ENCODE results near the gene AQP3. TPM values are rescaled to one million over a fixed set of nuclear protein-coding genes. Genes with fewer than 3 reads are reported as not detected.
"Not testable (repeated sequence)": the region's sequence is repeated elsewhere in the genome, so short reads cannot be mapped to it uniquely, and the experiment has no call there.

The AQP3 gene
- total RNA-seq = 10 to 100 TPM; 29.1 to 32.0 TPM

DNA sequence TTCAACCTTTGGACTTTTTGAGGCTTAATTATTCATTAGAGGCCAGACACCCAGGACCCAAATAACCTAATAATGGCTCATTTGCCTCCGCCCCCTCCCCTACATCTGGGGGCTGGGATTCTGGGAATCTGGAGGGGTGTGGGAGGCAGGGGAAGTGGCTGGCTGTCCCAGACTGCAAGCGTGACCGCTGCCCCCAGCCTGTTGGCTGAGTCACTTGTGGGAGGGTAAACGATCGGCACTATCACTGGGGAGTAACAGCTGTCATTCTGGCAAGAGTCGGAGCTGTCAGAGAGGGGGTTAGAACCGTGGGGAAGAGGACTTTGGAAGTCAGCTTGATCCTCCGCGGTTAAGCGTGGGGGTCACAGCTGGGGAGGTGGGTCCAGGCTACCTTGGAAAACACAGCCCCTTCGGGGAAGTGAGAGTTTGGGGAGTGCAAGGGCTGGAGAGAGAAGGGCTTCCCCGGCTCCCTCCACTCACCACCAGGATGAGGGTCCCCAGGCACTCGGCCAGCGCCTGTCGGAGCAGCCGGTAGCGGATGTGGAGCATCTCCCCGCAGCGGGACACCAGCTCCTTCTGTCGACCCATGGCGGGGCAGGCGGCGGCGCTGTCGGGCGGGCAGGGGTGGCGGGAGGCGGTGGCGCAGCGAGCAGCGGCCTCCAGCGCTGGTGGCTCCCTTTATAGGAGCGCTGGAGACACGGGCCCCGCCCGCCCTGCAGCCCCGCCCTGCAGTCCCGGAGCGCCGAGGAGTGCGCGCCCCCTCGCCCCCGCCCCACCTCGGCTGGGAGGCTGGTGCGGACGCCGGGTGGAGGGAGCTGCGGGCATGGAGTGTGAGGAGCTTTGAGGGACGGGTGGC lies at the start of gene AQP3:
AQP3 (minus strand) TSS at position 648 of the 853 bp plus-strand sequence; CDS start at position 585, 63 bp downstream.
- Mint-ChIP-seq H3K9me3 (no peaks in the 10 kb centered on the region), H3K27ac (peak within 1 kb of the TSS; percentile 95), H3K4me3 (peak within 1 kb of the TSS; percentile 91), H3K4me1 (peaks cover 35% of the 10 kb centered on the region), H3K27me3 (no peaks in the 10 kb centered on the region), H3K36me3 (no peaks in the 10 kb centered on the region)
- ATAC-seq (ENCODE audit: low read depth) = peak; percentile 74
- peak; percentile 81 for DNase-seq
- POLR2A ChIA-PET = interaction anchor here (0.8 to 4.2 kb wide), 6 partner anchors 9 to 157 kb away, joined by 4 to 31 read pairs (median 6); partner anchors contain the start of genes NFX1 and NOL6

DNA sequence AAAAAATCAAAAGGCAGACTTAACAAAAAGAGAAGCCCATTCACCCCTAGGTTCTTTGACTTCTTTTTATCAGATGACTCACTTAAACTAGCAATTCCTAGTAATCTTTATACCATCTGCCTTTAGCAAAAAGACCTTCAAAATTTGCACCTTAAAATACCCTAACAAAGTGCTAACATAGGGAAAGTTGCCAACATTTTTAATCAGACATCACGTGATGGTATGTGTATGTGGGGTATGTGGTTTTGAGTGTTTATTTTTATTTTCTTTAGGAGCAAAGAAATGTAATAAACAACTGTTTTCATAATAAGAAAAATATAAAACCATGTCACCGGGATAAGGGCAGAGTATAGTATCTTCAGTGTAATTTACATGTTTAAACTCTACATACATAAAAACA lies 46.4 kb upstream of the AQP3 start:
- H3K27me3 Mint-ChIP-seq; ATAC-seq (ENCODE audit: low read depth); H3K27ac Mint-ChIP-seq; POLR2A ChIA-PET; H3K36me3 Mint-ChIP-seq; H3K4me3 Mint-ChIP-seq; H3K9me3 Mint-ChIP-seq; DNase-seq; H3K4me1 Mint-ChIP-seq: not testable (repeated sequence)

DNA sequence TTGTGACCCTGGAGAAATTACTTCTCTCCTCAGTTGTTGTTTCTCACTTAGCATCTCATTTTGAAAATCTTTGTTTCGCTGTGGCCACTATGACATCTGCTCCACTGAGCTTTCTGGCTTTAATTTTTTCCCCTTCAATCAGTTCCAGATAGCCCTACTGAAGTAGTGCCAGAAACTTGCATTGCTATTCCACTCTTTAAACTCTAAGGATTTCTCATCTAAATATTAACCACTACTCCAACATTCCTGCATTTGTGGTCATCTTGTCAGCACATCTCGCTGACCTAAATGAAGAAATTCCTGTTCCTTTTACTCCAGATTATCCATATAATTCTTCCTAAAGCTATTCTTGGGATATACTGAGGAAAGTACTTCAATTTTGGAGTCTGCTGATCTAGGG lies 41.7 kb upstream of the AQP3 start:
- no peaks in the 10 kb centered on the region for H3K9me3 Mint-ChIP-seq
- POLR2A ChIA-PET = no interaction called here
- no peaks in the 10 kb centered on the region for H3K4me1 Mint-ChIP-seq

DNA sequence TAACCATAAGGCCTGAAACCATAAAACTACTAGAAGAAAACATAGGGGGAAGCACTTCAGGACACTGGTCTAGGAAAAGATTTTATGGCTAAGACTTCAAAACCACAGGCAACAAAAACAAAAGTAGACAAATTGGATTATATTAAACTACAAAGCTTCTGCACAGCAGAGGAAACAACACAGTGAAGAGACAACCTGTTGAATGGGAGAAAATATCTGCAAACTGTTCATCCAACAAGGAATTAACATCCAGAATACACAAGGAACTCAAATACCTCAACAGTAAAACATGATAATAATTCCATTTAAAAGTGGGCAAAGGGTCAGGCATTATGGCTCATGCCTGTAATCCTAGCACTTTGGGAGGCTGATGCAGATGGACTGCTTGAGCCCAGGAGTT lies 37.9 kb upstream of the AQP3 start:
- H3K4me1 Mint-ChIP-seq; DNase-seq; H3K36me3 Mint-ChIP-seq; POLR2A ChIA-PET; H3K4me3 Mint-ChIP-seq; H3K27ac Mint-ChIP-seq; ATAC-seq (ENCODE audit: low read depth); H3K27me3 Mint-ChIP-seq; H3K9me3 Mint-ChIP-seq: not testable (repeated sequence)

More for the DNA sequence above, 41.7 kb upstream of the AQP3 start:
- no peaks in the 10 kb centered on the region for H3K36me3 Mint-ChIP-seq
- no peak overlapping the region for H3K27ac Mint-ChIP-seq
- DNase-seq (no peak), ATAC-seq (ENCODE audit: low read depth) (no peak)
- H3K27me3 Mint-ChIP-seq = no peaks in the 10 kb centered on the region
- H3K4me3 Mint-ChIP-seq = no peak overlapping the region

DNA sequence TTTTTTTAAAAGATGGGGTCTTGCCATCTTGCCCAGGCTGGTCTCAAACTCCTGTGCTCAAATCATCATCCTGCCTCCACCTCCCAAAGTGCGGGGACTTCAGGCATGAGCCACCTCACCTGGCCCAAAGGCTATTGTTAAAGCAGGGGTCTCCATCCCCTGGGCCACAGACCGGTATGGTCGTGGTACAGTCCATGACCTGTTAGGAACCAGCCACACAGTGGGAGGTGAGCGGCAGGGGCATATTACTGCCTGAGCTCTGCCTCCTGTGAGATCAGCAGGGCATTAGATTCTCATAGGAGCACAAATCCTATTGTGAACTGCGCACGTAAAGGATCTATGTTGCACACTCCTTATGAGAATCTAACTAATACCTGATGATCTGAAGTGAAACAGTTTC lies 33.6 kb upstream of the AQP3 start:
- Mint-ChIP-seq H3K9me3 (no peaks in the 10 kb centered on the region), H3K36me3 (no peaks in the 10 kb centered on the region), H3K27me3 (no peaks in the 10 kb centered on the region), H3K4me3 (no peak overlapping the region), H3K27ac (no peak overlapping the region), H3K4me1 (no peaks in the 10 kb centered on the region)
- POLR2A ChIA-PET = no interaction called here
- no peak for ATAC-seq (ENCODE audit: low read depth)
- no peak for DNase-seq

DNA sequence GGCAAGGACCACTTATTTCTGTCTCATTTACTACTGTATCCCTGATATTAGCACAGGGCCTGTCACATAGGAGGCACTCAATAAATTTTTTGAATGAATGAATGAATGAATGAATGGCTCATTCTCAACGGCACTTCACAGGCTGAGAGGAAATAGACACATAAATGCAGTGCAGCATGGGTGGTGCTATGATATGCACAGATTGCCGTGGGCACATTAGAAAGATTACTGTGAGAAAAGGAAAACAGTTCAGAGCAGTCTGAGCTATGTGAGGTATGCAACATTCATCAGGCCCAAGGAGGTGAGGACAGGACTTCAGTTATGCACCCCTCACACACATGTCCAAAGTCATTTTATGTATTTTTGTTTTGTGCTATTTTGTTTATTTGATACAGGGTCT lies 32.7 kb upstream of the AQP3 start:
- Mint-ChIP-seq H3K4me3 (no peak overlapping the region), H3K36me3 (no peaks in the 10 kb centered on the region), H3K27ac (no peak overlapping the region), H3K27me3 (no peaks in the 10 kb centered on the region), H3K4me1 (no peaks in the 10 kb centered on the region), H3K9me3 (no peaks in the 10 kb centered on the region)
- ATAC-seq (ENCODE audit: low read depth) (no peak), DNase-seq (no peak)
- POLR2A ChIA-PET = no interaction called here

DNA sequence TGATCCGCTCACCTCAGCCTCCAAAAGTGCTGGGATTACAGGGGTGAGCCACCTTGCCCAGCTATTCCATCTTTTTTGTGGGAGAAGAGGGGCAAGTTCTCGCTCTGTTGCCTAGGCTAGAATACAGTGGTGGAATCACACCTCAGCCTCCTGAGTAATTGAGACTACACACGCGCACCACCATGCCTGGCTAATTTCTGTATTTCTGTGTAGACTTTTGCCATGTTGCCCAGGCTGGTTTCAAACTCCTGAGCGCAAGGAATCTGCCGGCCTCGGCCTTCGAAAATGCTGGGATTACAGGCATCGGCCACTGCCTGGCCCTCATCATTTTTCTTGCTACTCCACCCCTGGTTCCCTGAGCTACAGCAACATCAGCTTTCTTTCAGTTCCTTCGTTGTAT lies 29.1 kb upstream of the AQP3 start:
- POLR2A ChIA-PET = interaction anchor here (0.6 kb wide), 1 partner anchor 246 kb away, joined by 3 read pairs; no protein-coding TSS in a partner anchor
- Mint-ChIP-seq H3K4me1 (peaks cover 15% of the 10 kb centered on the region), H3K36me3 (peaks cover 1% of the 10 kb centered on the region), H3K27me3 (no peaks in the 10 kb centered on the region), H3K4me3 (no peak overlapping the region), H3K27ac (no peak overlapping the region), H3K9me3 (no peaks in the 10 kb centered on the region)
- ATAC-seq (ENCODE audit: low read depth) = no peak
- no peak for DNase-seq

DNA sequence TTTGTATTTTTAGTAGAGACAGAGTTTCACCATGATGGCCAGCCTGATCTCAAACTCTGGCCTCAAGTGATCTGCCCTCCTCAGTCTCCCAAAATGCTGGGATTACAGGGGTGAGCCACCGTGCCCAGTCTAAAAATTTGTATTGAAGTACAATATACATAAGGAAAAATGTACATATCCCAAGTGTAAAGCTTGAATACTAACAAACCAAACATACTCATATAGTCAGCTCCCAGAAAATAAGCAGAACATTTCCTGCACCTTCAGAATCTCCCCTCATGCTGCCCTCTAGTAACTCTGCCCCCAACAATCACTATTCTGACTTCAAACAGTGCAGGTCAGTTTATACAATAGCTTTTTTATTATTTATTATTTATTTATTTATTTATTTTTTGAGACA lies 28.0 kb upstream of the AQP3 start:
- no peaks in the 10 kb centered on the region for H3K9me3 Mint-ChIP-seq
- DNase-seq (no peak), ATAC-seq (ENCODE audit: low read depth) (no peak)
- H3K4me3 Mint-ChIP-seq = no peak overlapping the region
- no peak overlapping the region for H3K27ac Mint-ChIP-seq
- H3K4me1 Mint-ChIP-seq = peaks cover 19% of the 10 kb centered on the region
- peaks cover 5% of the 10 kb centered on the region for H3K36me3 Mint-ChIP-seq
- POLR2A ChIA-PET = interaction anchor here (1.0 kb wide), 1 partner anchor 185 kb away, joined by 3 read pairs; the partner anchor contains the start of gene NFX1
- no peaks in the 10 kb centered on the region for H3K27me3 Mint-ChIP-seq

DNA sequence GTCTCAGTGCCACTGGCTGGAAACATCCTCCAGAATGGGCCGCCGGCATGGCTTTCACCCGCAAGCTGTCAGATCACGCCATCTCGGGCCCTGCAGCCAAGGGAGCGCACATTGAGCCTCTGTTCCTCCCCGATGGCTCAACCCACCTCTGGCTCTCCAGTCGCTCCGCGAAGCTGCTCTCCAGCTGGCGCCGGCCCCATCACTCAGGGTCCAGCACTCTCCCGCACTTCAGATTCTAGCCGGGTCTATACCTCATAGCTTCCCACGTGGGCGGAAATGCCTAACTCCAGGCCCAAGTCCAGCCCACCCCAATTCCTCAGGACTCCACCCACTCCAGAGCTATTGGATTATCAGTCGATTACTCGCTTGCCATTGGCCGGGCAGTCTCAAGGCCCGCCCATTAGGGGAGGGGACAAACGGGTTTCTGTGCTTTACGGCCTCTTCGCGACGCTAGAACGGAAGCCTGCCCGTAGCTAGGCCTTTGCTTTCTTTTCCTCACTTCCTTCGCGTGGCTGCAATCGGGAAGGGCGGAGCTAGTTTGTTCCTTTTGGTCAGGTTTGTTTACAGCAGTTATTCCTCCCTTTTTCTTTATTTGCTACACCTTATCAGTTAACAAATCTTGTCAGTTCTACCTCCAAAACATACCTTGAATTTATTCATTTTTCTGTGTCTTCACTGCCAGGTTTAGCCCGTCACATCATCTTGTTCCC lies 26.4 kb upstream of the AQP3 start, which contains the start of gene NOL6:
NOL6 (minus strand) TSS at position 282 of the 710 bp plus-strand sequence; CDS start at position 200, 82 bp downstream.
- H3K36me3 Mint-ChIP-seq = peaks cover 8% of the 10 kb centered on the region

DNA sequence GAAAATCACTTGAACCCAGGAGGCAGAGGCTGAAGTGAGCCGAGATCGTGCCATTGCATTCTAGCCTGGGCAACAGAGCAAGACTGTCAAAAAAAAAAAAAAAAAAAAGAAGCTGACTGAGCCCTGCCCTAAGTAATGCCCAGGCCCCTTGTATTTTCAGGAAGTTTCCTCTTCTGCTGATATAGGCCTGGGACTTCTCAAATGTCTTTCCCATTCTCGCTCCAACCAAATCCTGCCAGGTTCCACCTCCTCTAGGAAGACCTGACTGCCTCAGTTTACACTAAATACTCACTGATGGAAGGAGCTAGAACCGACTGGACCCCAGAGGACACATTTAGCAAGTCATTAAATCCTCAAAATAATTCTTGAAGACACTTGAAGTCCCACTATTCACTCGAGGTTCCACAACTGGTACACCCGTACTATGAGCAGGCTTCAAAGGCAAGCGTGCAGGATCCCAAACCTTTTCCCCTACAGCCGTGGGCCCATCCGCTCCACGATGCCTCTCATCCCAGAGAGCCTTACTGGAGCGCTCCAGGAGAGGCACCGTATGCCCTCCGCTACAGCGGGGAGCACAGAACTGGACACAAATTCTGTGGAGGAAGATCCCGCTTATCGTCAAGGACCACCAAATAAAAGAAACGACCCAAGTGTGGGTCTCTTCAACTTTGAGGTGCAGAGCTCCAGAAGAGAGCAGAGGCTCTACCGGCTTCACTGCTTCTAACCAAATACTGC lies 25.7 kb upstream of the AQP3 start:
- ATAC-seq (ENCODE audit: low read depth) (no peak), DNase-seq (no peak)
- H3K9me3 Mint-ChIP-seq = no peaks in the 10 kb centered on the region
- peak overlapping the region; percentile 96 for H3K4me3 Mint-ChIP-seq
- POLR2A ChIA-PET = interaction anchor here (0.6 to 2.5 kb wide), 13 partner anchors 14 to 576 kb away, joined by 3 to 15 read pairs (median 4); partner anchors contain the start of genes BAG1, DNAJA1, NFX1 and UBAP2
- H3K4me1 Mint-ChIP-seq = peaks cover 19% of the 10 kb centered on the region
- no peaks in the 10 kb centered on the region for H3K27me3 Mint-ChIP-seq
- peaks cover 8% of the 10 kb centered on the region for H3K36me3 Mint-ChIP-seq
- H3K27ac Mint-ChIP-seq = peak overlapping the region; percentile 93

More for the DNA sequence above, 26.4 kb upstream of the AQP3 start, which contains the start of gene NOL6:
- ATAC-seq (ENCODE audit: low read depth) = peak; percentile 99
- Mint-ChIP-seq H3K9me3 (no peaks in the 10 kb centered on the region), H3K4me1 (peaks cover 19% of the 10 kb centered on the region), H3K27ac (peak within 1 kb of the TSS; percentile 93), H3K27me3 (no peaks in the 10 kb centered on the region), H3K4me3 (peak within 1 kb of the TSS; percentile 96)
- POLR2A ChIA-PET = interaction anchor here (0.8 to 2.5 kb wide), 13 partner anchors 9 to 575 kb away, joined by 3 to 15 read pairs (median 4); partner anchors contain the start of genes B4GALT1, BAG1, DNAJA1 and NFX1
- DNase-seq = peak; percentile 94

DNA sequence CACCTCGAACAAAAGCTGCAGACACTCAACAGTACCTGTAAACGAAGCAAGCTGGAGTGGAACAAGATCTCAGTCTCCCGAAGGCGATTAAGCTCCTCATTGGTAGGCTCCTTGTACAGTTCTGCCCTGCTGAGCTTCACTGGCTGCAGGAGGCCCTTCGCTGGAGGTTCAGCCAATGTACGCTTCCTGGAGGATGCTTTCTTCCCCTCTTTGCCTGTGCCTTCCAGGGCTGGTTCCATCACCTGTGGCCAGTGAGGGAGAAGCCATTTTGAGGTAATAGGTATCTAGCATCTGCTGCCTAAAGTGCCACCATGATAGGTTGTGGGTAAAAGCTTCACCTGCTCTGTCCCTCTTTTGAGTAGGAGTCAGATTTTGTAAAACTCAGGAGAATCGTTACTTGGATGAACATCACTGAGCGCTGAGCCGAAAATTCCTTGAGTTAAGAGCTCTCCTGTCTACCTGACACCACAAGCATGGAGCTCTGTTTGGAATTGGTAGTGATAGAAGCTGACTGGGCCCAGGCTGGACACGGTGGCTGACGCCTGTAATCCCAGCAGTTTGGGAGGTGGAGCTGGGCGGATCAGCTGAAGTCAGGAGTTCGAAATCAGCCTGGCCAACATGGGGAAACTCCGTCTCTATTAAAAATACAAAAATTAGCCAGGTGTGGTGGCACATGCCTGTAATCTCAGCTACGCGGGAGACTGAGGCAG lies 24.9 kb upstream of the AQP3 start:
- Mint-ChIP-seq H3K9me3 (no peaks in the 10 kb centered on the region), H3K27ac (peak overlapping the region; percentile 33), H3K27me3 (no peaks in the 10 kb centered on the region), H3K36me3 (peaks cover 8% of the 10 kb centered on the region), H3K4me3 (peak overlapping the region; percentile 96), H3K4me1 (peaks cover 19% of the 10 kb centered on the region)
- DNase-seq = no peak
- no peak for ATAC-seq (ENCODE audit: low read depth)
- POLR2A ChIA-PET = interaction anchor here (0.6 to 2.5 kb wide), 3 partner anchors 13 to 18 kb away, joined by 3 to 9 read pairs (median 3); no protein-coding TSS in a partner anchor

DNA sequence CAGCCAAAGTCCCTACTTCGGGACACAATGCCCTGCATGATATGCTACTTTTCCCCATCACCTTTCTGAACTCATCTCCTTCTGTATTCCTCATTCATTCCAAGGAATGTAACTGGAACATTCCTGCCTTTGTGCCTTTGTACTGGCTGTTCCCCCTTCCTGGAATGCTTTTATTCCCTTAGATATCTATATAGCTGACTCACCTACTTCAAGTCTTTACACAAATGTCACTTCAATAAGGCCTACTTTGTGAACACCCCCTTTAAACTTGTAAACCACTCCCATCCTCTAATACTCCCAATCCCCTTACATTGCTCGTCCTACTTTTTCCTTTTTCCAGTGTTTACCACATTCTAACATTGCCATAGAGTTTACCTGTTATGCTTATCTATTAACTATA lies 24.0 kb upstream of the AQP3 start:
- POLR2A ChIA-PET = no interaction called here
- no peak overlapping the region for H3K4me3 Mint-ChIP-seq
- H3K4me1 Mint-ChIP-seq = peaks cover 19% of the 10 kb centered on the region
- peaks cover 8% of the 10 kb centered on the region for H3K36me3 Mint-ChIP-seq
- no peaks in the 10 kb centered on the region for H3K9me3 Mint-ChIP-seq
- DNase-seq (no peak), ATAC-seq (ENCODE audit: low read depth) (no peak)
- no peaks in the 10 kb centered on the region for H3K27me3 Mint-ChIP-seq
- no peak overlapping the region for H3K27ac Mint-ChIP-seq

Data from activated naive CD8-positive, alpha-beta T cell treated with anti-CD3 and anti-CD28 coated beads, Interleukin-2, amount 10 ng/mL, durations not matched to agents 7 days and 5 days (primary cell).